Right lung (tissue), 5 donors: ENCODE measurements around the gene SPTBN1. TPM values are rescaled to one million over a fixed set of nuclear protein-coding genes. Genes with fewer than 3 reads are reported as not detected.

Source experiments
- DNase-seq, 2 donors: peaks; one replicate each; pipeline ENCODE4 v3.0.0-alpha.2; 2013
- polyA plus RNA-seq, 5 donors: library from polyadenylated mRNA; unstranded; fragments of 120-200 nt; gene quantifications; one replicate each; pipeline versions ENCODE4 v1.2.1 to v1.2.3, GENCODE V29; 2013; ENCODE audit warnings: inconsistent platforms in 1 of 5, low replicate concordance in 1 of 5; ENCODE audit not compliant: insufficient read length in 5 of 5, insufficient read depth in 1 of 5

The SPTBN1 gene
- polyA plus RNA-seq, 5 donors: 413 to 552 (median 522) TPM

DNA sequence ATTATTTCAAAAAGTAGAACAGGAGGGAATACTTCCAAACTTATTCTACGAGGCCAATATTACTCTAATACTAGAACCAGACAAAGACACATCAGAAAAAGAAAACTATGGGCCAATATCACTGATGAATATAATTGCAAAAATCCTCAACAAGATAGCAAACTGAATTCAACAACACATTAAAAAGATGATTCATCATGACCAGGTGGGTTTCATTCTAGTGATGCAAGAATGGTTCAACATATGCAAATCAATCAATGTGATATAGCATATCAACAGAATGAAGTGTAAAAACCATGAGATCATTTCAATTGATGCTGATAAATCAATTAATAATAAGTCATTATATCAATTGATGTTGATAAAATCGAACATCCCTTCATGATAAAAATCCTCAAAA is 244.9 kb downstream of the SPTBN1 start:
- DNase-seq: no peak

DNA sequence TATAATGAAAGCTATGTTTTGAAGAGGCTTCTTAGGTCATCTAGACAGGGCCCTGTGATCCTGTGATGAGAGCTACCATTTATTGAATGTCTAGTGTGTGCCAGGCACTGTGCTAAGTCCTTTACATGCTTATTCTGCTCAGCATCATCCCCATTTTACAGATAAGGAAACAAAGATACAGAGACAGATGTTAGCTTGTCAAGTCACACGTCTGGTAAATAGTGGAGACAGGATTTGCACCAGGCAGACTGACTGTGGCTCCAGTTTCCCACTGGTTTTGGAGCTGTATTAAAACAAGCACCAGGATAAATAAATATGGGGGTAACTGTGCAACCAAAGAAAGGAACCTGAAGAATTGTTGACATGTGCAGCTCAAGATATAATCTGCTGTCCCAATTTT is 248.1 kb downstream of the SPTBN1 start:
- no peak for DNase-seq

DNA sequence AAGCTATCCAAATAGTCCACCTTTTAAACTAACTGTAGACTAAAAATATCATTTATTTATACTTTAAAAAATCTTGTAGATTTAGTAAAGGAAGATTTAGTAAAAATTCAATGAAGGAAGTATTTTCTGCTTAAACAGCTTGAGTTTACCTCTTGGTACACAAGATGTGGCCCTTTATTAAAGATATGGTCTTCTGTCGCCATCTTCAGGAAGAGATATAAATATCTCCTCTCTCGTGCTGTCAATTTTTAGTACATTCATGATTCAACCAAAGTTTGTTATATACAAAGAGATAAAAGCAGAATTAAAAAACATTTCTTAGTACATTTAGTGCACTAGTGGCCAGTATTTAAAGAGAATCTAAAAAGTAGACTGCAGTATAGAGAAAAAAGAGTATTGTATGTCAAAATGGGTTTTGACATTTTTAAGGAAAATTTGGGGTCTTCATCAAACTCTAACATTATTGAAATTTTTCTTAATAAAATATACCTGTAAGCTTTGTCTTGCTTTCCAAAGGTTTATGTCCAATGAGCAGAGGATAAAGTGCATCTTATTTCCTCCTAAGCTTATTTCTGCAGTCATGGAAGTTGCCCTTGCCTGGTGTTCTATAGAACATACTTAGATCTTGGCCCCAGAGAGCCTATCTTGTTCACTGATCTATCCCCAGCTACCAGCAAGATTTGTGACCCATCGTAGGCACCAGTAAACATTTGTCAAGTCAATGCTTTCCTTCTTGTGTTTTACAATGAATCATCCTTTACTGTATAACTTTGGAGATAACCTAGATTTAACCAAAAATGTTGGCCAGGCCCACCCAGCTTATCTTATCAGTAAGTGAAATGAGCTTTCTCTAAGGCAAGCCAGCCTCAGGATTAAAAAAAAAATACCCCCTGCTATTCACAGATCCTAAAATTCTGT is 248.8 kb downstream of the SPTBN1 start:
- peak in 1 of 2 donors; percentile 63 for DNase-seq

DNA sequence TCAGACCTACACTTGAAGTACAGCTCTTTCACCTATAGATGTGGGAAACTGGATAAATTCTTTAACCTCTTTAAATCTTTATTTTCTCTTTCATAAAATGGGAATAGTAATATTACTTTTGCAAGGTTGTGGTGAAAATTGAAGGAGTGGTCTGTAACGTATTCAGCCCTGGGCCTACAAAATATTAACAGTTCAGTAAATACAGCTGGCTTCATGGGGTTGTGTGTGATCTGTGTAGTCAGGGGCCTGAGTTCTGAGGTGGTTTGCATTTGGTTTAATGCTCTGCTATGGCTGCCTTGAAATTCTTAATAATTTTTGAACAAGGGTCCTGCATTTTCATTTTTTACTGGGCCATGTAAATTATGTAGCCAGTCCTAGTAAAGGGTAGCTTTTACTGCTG is 250.5 kb downstream of the SPTBN1 start:
- no peak for DNase-seq

DNA sequence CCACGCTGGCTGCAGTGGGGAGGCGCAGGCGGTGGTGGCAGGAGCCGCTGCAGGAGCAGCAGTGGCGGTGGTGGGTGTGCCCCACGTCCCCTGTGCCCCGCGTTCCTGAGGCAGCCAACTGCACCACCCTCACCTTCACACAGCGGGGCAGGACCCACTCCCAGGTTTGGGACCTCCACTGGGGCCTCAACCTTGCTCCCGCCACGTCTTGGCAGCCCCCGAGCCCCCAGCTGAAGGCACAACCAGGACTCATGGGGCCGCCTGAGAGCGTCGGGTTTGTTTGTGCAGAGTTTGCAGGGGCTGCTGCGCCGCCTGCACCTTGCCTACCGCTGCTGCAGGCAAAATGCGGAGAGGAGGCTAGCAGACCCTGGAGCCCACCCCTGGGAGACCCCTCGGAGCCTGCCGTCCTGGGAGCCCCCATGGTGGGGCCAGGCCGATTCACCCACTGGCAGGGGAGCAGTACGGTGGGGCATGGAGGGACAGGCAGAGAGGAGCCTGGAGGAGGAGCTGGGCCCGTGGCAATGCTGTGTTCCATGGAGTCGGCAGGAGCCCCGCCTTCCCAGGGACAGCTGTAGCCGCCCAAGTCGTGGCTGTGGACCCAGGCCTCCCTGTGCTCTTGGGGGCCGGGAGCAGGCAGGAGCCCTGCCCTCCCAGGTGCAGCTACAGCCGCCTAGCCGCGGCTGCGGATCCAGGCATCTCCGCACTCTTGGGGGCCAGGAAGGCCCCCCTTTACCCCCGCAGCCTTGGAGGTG is 252.6 kb downstream of the SPTBN1 start:
- DNase-seq: peak in 1 of 2 donors; percentile 41

DNA sequence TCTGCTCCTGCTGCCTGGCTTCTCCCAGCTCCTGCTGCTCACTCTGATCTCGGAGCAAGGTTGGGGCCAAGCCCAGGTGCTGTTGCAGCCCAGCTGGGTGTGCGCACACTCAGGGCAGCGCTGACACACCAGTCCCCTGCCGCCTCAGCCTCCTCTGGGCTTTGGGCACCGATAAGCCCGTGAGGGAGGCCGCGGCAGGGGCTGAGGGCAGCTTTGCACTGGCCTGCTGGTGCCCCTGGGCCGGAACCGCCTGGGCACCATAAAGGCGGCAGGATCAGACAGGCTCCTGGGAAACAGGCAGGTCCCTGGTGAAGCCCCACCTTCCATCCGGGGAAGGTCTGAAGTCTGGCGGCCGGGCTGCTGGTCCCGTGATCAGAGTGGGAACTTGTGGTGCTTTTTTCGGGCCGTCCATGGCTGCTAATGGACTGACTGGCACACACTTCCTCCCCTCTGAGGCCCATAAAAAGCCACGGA is 253.2 kb downstream of the SPTBN1 start:
- DNase-seq: peak in 1 of 2 donors; percentile 21

DNA sequence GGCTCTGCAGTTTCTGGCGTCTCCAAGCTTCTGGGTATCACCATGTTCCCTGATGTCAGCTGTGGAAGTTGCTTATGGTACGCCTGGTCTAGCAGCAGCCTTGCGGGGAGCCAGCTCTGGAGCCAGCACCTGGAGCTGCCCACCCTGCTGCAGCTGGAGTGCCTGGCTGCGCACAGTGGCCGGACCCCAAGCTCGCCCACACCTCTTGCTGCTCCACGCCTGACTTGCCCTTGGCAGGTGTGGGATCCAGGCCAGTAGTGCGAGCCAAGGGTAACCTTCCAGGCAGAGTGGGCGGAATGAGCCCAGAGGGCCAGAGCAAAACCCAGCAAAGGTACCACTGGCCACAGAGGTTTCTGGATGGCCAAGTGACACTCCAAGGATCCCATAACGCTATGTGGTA is 254.1 kb downstream of the SPTBN1 start:
- DNase-seq: no peak

DNA sequence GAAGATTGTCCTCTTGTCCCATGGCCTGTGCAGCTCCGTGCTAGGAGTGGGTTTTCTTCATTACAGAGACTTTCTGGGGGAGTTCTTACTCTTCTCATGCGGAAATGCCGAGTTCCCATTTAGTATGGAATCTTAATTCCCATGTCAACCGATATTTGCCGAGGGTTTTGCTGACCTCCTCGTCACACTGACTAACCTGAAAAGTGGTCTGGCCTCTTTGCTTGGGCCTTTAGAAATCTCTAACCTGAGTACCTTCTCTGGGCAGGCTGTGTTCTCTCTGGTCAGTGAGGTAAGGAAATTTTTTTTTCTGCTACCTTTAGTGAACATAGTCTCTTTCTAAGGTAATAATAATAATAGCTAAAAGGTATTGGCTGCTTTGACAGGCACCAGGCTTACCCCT is 256.4 kb downstream of the SPTBN1 start:
- DNase-seq: no peak

DNA sequence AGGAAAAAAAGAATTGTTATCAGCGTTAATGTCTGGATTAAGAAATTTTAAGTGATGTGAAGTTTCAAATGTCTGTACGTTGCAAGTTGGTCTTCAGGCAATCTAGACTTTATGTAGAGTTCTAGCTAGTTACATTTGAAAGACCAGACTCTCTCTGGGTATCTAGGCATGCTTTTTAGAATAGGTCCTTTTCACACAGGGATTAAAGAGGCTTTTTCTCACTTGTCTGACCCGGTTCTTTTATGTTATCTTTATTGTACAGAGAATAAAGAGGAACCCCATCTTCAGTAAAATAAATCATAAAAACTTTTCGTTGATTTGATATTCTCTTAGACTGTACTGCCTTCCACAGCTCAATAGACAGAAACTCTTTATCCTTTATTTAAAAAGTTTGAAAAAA is 258.9 kb downstream of the SPTBN1 start:
- DNase-seq: no peak

DNA sequence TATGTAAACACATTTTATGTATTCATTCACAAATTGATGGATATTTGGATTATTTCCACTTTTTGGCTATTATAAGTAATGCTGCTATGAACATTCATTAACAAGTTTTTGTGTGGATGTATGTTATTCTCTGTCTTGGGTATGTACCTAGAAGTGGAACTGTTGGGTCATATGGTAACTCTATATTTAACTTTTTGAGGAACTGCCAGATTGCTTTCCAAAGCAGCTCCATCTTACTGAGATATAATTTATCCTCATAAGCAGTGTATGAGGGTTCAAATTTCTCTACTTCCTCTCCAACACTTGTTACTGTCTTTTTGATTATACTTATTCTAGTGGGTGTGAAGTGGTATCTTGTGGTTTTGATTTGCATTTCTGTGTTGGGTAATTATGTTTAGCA is 260.2 kb downstream of the SPTBN1 start:
- no peak for DNase-seq

DNA sequence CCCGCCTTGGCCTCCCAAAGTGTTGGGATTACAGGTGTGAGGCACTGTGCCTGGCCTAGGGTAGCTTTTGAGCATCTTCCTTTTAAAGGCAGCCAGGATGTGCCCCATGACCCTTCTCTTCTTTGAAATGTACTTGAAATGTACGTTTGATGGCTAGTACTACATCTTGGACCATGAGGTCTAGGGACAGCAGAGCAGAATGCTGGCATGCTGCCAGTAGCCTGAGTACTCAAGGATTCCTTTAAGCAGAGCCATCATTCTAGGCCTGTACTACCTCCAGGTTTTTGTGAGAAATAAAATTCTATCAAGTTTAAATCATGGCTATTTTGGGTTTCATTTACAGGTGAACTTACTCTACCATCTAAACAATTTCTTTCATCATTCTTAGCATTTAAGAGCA is 264.4 kb downstream of the SPTBN1 start:
- no peak for DNase-seq

Other genes with a start within 250 kb of the SPTBN1 start
- gene TSPYL6, start 200.1 kb upstream of the SPTBN1 start, polyA plus RNA-seq: under 1 TPM in 4 of 5 donors, not detected in 1; 0.05 to 0.12 (median 0.09) TPM